Effector CD4-positive, alpha-beta T cell (primary cell): Measurements from ENCODE around the gene AUP1.

ENCODE experiments used
- DNase-seq: peaks from one replicate; pipeline ENCODE4 v3.0.0-alpha.2; 2020

AUP1 gene

DNA sequence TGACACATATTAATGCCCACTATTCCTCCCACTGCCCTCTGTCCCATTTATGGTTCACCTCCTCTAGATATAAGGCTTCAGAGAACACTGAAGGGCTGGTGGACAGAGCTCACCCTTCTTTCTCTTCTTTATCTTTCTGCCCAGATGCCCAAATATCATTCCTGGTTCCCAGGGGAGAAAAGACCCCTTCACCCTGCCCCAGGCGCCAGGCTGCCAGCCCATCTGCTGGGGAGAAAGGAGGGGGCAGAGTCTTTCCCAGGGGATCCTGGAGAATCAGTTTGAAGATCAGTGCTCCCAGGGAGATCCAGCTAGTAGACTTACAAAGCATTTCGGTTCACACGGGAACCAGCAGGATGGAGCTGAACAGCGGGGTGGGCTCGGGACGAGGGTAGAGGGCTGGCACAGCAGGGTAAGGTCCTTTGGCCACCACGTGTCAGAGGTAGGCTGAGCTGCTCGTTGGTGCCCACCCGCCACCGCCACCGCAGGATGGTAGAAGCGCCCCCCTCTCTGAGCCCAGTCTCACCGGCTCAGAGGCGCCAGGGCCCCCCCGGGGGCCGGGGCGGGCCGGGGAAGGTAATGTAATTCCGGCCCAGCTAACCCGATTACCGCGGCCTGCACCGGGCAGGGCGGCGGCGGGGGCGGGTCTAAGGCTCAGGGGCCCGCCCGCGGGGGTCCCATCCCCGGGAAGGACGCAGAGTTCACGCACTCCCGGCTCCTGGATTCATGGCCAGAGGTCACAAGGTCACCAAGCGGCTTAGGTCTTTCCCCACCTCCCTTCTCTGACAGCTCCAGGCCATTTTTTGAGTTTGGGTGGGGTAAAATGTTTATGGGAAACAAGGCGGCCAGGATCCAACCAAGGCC lies 16.5 kb downstream of the AUP1 start:
- no peak for DNase-seq

DNA sequence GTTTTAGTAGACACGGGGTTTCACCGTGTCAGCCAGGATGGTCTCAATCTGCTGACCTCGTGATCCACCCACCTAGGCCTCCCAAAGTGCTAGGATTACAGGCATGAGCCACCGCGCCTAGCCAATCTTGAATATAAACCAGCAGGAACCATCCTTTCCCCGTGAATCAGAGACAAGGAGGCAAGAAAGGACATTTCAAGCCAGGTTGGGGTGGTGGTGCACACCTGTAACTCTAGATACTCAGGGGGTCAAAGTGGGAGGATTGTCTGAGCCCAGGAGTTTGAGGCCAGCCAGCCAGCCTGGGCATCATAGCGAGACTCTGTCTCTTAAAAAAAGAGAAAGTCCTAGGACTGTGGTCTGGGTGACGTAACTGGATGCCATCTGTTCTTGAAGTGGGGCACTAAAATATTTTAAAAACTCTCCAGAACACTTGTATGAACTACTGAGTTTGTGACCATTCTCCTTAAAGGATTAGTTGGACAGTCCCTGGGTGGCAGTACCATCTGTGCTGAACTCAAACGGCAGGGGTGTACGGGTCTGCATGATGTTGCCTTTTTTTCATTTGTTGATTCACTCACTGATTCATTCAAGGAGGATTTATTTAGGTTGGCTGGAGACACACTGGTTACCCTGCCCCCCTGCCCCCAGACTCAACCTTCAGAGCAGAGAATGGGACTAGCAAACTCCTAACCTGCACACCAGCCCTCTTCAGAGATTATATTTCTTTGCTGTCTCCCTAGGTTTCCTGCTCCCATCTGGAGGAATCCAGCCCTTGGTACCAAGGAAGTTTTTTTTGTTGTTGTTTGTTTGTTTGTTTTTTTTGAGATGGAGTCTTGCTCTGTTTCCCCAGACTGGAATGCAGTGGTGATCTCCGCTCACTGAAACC lies 18.2 kb downstream of the AUP1 start:
- no peak for DNase-seq

DNA sequence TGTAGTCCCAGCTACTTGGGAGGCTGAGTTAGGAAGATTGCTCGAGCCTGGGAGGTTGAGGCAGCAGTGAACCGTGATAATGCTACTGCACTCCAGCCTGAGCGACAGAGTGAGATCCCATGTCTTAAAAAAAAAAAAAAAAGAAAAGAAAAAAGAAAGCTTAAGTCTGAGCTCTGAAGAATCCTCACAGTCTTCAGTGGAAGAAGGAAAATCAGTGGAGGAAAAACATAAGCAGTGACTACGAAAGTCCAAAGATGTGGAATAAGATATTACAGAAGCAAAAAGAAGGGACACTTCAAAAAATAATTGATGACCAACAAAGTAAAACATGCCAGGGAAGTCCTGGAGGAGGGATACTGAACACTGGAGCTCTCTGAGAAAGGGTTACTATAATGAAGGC lies 19.2 kb downstream of the AUP1 start:
- DNase-seq, result no peak

DNA sequence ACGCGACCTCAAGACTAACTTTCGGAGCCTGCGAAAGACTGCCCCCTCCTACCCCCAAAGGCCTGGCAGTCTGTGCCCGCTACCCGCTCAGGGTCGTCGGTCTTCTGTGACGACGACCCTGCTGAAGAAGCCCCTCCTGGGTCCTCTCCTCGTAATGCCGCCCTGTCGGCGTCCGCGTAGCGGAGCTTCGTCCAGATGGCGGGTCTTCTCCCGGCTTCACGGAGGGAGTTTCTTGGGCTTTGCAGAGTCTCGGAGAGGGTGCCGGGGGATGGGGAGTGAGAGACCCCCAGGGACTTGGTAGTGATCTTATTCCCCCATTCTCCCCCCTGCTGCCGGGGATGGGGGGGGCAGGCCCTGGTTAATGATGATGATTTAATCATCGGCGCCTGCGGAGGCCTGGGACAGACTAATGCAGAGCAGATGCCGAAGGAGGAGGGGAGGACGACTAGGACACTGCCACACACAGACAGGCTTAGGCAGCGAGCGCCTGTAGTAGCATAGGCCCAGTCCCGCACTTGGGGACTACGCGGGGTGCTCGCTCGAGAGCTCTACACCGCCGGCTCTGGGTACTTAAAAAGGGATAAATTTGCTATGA lies 21.5 kb downstream of the AUP1 start:
- no peak for DNase-seq

DNA sequence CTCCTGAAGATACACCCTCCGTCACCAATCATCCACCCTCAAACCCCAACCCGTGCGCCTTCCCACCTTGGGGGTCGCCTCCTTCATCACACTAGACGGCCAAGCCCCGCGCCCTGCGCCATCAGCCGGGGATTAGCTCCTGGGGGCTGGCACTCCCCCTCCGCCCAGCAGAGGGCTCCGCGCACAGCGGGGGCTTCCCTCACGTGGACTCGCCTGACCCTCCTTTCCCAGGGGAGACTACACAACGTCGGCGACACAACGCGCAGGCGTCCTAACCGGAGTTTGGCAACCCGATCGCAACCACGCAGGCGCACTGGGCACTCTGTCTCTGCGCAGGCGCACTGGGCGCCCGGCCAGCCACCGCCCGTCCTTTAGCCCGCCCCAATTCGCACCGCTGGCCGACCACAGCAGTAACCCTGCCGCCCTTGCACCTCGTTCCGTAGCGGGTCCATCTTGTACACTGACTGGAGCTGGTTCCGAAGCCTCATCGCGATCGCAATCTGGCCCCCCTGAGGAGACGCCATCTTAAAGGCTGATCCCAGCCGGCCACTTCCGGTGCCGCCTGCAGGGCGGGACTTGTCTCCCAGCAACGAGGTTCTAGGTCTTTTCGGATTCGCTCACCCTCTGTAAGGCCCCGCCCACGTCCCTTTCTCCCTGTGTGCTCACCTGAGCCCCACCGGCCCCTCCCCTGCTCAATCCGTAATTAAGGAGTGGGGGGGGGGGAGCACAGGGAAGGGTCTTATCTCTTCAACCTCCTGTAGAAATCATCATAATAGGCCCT lies 22.2 kb downstream of the AUP1 start, which contains the start of gene PCGF1:
Gene PCGF1 (minus strand): TSS at position 551 of the 781 bp plus-strand sequence. CDS start 27 bp downstream, at position 524.
- DNase-seq, result peak; percentile 96

DNA sequence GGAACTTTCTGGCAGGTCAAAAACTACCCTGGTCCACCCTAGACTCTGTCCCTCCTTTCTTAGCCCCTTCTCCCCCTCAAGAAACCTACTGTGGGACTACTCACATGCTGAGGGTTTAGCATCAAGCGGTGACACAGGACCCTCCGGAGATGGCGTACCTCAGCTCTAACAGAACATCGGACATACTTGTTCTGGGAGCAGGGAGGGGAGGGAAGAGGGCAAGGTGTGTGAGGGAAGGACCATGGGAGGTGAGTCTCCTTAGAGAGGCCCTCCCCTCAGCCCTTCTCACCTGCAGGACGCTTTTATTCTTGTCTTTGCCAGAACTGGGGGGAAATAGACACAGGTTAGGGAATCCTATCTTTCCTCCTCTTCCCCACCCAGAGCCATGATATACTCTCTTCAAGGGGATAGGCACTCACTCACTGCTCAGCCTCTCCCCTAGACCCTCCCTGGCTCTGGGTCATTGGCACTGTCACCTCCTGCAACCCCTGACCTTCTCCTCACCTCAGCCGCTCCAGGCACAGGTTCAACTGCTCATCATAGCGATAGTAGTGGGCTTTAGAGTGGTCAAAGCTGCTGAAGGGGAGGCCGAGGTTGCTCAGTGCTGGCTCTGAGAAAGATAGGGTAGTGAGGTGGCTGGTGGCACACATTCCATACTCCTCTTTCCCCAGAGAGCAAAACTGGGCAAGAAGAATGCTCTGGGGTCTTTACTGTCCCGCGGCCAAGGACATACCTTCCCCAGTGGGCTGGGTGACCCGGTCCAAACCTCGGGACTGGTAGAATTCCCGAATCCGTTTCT lies 23.9 kb downstream of the AUP1 start:
- DNase-seq, result no peak

DNA sequence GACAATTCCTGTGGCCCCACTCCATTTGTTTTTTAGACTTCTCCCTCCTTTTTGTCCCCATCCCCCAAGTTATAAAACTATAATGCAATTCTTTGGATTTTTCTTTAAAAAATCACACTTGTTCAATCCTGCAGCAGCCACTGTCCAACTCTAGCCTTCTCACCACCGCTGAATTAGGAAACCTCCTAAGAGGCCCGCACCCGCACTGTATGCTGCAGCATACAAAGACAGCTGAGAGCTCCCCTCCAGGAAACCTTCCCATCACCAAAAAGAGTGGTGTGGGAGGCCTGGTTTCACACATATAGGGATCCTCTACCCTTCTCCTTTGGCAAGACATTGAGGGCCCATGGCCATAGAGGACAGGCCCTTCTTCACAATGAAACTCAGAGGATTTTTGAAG lies 24.9 kb downstream of the AUP1 start:
- DNase-seq, result no peak

DNA sequence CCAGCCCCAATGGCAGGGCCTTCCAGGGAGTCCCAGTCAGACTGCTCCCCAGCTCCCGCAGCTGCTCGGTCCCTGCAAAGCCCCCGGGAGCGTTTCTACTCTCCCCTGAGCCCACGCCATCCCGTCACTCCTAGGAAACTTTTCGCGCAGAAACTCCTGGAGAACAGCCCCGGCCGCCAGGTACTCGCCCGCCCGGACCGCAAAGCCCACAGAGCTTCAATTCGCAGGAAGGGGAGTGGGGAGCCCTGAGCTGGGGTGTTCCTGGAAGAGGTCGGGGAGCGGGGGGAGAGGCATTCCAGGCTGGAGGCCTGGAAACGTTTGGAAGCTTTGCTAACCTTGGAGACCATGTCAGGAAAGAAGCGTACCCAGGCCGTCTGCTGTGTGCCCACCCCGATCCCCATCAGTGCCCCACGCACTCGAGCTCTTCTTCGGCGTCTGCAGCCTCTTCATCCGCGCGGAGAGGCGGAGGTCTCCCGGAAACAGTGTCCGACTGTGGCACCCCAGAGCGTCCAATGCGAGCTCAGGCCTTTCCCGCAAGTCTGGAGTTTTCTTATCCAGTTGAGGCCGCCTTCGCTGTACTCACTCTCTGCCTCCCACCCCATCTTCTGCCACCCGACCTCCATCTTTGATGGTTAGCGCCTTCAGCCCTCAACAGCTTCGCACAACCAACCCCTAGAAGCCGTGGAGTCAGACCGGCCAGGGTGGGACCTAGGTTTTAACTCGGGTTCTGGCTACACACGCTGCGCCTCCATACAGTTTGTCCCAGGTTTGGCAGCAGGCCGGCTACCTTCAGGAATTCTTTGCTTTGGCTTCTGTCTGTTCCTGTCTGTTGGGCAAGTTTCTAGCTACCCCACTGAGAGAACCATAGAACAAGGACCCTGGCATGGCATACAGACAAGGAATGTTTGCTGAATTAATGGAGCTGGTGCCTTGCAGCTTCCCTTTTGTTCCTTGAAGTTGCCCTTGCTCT lies 25.7 kb downstream of the AUP1 start:
- no peak for DNase-seq

DNA sequence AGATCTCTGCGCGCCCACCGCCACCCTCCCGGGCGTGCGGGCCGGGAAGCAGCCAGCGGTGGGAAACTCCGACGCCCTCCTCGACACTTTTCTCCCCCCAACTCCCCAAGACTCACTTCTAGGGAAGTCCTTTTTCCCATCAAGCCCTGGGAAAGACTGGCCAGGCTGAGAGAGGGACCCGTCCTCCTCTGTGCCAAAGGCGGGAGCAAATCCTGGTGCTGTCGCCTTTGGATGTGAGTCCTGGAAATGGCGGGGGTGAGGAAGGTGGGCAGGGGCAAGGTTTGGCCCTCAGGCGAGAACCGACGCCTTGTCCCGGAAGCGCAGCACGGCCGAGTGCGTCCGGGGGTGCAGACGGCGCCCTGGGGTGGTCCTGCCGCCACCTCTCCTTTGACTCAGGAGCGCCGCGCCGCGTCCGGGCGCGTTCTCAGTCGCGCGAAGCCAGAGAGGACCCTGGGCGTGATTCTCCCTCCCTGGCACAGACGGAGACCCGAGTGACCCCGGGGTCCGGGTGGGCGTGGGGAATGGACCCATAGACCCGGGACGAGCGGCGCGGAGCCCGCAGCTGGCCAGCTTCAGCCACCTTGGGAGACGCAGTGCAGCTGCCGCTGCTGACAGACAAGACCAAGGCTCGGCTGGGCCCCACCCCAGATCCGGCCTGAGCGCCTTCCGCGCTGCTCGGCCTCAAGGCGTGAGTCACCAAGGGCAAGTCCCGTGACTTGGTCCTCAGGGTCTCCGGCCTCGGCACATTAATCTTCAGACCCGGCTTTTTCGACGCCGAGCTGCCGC lies 26.6 kb downstream of the AUP1 start:
- no peak for DNase-seq

DNA sequence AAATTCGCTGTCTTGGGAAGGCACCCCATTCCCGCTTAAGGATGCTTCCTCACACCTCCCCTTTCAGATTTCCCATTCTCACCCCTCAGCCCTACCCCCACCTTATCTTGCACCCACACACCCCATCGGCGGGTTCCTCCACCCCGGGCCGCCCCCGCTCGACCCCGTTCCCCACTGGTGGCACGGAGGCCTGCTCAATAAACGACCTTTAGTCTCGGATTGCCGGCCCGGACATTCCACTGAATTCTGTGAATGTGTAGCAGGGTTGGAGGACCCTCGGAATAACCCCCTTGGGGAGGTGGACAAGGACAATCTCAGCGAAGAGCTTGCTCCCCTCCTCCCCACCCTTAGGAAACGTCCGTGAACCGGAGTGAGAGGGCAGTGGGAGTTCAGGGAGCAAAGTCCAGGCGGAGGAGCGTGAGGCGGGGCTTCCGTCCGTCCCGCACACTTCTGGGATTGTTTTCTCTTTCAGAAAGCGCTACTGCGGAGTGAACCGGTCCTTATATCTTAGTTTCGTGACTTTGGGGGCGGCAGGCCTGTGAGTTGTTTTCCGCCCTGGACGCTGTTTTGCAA lies 27.3 kb downstream of the AUP1 start:
- DNase-seq, result no peak

DNA sequence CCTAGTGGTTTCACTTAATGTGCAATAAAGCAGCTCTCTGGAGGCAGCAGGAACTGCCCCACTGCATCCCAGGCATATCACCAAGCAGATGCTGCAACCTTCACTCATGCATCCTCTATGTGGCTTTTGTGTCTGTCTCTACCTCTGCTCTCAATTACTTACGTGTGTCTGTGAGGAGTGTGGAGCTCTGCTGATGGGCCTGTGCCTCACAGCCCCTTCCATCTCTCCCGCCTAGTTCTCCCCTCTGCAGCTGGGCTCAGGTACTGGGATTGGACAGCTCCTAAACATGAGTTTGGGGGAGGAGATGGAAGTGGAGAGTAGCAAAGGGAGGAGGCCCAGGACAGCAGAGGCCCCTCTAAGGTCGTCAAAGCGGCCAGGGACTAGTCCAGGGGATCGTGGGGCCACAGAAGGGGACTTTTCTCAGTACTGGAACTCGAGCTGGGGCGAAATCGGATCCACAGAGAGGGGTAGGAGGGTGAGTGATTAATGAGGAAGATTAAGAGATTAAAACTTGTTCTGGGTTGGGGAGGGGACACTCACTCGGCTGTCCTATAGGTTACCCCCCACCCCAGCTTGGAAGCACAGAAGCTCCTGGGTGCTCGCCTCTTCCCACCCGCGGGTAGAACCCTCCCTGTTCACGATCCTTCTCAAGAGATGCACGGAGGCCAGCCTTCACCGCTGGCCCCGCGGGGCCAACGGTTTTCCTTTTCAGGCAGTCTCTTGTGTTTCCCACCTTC lies 28.0 kb downstream of the AUP1 start:
- DNase-seq, result no peak

DNA sequence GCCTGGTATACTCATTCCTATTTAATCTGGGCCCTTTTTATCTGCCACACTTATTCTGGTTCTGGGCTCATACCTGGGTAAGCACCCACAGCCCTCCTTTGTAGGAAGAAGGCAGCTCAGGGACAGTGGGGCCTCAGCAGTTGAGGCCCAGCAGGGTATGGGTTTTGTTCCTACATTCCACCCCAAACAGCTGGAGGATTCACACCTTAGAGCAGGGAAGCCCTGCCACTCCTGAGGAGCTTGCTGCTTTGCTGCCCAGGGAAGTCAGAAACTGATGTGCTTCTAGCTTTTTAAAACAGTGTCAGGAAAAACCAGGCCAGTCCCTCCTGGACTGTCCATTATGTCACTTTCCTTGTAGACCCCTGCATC lies 28.9 kb downstream of the AUP1 start:
- DNase-seq, result no peak

DNA sequence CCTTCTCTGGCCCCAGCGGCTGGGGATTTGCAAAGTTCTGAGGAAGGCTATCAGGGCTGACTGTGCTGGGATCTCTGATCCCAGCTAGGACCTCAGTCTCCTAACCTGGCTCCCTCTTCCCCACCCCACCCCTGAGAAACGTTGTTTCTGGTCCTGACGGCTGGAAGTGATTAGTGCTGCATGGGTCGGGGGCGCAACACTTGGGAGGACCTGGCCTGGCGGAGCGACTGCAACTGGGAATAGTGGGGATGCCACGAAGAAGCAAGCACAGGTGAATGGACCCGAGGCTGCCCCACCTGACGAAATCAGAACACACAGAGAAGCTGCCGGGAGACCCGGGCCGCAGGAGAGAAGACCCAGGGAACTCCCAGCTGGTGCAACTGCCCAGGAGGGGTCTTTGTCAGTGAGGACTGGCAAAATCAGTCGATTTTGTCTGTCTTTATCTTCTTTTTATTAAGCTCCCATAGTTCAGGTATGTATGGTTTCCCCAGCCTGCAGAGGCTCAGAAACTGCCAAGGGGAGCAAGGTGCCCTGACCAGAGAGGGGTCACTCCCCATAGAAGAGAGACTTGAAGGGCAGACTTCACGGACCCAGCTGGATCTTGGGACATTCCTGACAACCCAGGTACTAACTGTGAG lies 29.4 kb downstream of the AUP1 start:
- no peak for DNase-seq

DNA sequence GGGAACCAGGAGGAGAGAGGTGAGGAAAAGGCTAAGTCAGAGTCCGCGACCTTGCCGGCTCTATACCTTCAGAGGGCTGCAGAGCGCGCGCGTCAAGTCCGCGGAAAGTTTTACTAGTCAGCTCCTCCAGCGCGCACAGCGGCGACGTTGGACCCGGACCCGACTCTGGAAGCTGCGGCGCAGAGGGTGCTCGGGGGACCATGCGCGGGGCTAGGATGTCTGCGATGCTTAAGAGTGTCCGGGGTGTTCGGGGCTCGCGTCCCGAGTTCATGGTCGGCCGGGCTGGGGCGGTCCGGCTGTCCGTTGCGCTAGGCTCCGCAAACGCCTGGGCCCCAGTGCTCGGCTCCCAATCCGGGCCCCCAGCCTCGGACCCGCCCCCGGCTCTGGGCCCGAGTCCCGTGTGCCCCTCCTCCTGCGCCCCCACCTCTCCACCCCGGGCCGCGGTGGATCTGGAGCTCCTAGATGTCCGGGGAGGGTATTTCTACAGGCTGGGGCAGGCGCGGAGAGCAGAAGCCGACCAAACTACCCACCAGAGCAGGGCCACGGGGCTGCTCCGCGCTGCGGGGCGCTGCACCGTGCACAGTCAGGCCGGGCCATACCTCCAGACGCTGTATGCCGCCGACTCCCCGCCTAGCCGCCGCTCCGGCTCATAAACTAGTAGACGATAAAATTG lies 30.1 kb downstream of the AUP1 start, which contains the start of gene LBX2:
Gene LBX2 (minus strand): TSS at position 337 of the 673 bp plus-strand sequence. CDS start 66 bp downstream, at position 271.
- no peak for DNase-seq

DNA sequence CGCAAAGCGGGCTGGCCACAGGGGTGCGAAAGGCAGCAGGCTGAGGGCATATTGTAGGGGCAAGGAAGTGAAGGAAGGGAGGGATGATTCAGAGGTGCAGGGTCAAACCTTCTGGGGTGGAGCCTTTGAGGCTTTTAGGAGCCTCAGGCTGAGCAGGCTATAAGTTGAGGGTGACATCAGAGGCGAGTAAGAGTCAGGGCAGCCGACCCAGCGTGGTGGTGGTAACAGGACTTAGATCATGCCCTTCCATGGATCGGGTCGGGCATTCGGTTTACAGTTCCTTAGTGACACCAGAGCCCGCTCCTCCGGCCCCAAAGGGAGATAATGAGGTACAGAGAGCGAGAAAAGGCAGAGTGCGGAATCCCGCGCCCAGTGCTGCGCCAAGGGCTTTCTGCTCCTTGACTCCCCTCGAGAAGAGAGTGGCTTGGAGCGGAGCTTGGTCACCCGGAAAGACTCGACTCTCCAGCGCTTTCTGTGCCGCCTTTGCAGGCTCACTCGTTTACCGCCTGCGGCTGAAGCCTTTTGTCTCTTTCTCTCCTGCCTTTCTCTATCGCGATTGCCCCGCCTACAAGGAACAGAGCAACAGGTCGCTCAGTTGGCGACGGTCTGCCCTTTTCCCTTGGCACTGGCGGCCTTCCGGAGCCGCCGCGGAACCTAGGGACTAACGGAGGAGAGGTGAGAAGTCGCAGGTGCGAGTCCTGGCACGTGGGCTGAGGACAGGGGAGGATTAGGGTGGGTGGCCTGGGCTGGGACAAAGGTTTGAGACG lies 30.8 kb downstream of the AUP1 start:
- no peak for DNase-seq

DNA sequence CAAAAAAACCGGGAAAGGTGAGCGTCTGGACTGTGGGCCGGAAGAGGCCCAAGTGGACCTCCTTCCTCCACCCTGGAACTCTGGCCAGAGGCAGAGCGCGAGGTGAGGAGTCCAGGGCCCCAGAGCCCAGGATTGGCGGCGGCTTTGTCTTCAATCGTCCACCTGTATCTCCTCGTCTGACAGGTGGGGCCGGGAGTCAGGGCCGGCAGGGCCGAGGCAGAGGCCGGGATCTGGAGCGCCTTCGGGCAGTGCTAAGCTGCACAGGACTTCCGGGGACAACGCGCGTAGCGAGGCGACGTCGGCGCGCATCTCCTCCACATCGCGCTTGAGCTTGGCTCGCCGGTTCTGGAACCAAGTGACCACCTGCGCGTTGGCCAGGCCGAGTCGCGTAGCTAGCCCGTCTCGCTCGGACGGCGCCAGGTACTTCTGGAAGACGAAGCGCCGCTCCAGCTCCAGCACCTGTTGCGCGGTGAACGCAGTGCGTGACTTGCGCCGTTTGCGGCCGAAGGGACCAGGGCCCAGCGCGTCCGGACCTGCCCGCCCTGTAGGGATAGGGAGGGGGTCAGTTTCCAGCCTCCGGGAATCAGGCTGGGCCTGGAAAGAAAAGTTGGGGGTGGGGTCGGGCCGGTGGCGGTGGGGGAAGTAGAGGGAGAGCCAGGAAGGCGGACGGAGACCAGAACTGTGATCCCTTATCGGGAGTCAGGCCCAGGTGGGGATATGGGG lies 31.6 kb downstream of the AUP1 start:
- no peak for DNase-seq
